ENCODE results near the gene CDKN2B.
"Not testable (repeated sequence)": the region's sequence is repeated elsewhere in the genome, so short reads cannot be mapped to it uniquely, and the experiment has no call there.

Gene CDKN2B

DNA sequence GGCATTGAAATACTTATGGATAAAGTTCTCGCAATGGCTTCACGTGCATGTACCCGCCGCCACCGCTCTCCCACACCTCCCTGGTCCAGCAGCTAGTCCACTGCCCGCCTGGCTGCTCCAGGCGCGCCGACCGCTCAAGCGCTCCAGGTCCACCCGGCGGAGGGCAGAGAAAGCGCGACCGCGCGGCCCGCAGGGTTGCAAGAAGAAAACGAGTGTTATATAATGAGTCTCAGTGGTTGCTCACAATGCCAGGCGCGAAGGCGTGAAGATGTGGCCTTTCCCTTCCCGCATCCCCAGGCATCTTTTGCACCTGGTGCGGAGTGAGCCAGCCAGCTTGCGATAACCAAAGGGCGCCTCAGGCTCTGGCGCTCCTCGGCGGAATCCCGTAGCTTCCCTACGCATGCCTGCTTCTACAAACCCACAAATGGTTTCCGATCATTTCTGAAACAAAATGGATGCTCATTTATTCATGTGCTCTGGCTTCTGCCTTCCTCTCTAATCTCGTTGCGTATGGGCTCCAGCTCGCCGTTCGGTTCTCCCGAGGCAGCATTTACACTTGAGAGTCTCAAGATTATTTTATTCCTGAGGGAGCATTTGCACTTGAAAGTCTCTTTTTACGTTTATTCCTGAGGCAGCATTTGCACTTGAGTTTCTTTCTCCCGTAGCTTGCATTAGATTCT, 40.6 kb downstream of the CDKN2B start:
- no peak for DNase-seq

GRCh38 chr9:21967702-21968101, 41.4 kb downstream of the CDKN2B start:
- no peak for DNase-seq

DNA sequence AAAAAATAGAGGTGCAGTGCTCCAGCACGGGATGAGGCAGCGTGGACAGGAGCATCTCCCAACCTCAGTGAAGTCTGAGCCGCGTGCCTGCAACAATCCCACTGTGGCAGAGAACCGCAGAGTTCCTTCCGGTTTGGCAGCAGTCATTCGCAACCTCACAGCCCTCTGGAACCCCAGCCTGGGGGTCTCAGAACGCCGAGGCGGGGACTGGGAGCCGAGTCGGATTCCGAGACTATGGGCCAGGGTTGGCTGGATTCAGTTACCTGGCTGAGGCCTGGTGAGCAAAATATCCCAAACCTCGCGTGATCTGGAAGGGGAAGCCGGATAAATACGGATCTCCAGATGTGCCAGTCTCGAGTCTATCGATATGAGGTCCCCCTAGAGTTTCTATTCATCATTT, 41.9 kb downstream of the CDKN2B start:
- DNase-seq = no peak

- no peak for DNase-seq
Measured at GRCh38 chr9:21966140-21966851, 42.8 kb downstream of the CDKN2B start.

GRCh38 chr9:21965401-21965951, 43.6 kb downstream of the CDKN2B start:
- DNase-seq = peak; percentile 66

DNA sequence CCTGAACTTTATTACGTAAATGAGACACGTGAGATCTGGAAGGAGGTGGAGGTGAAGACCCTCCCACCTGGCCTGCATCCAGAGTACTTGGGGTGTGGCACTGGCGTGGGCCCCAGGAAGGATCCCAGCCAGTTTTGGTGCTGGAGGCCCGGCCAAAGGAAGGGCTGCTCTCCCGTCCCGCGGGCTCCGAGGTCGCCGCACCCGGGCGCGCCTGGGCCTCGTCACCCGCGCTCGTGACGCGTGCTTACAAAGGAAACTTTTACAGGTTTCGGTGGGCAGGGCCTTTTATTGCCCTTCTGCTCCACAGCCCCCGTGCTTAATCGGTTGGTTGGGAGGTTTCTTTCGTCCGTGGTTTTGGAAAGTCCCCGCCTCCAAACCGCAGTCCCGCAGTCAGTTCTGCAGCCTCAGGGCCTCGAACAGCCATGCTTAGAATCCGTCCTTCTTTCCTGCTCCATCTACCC, 44.1 kb downstream of the CDKN2B start:
- DNase-seq = peak; percentile 70

- DNase-seq = no peak
Measured at GRCh38 chr9:21961569-21961968, 47.5 kb downstream of the CDKN2B start.

DNA sequence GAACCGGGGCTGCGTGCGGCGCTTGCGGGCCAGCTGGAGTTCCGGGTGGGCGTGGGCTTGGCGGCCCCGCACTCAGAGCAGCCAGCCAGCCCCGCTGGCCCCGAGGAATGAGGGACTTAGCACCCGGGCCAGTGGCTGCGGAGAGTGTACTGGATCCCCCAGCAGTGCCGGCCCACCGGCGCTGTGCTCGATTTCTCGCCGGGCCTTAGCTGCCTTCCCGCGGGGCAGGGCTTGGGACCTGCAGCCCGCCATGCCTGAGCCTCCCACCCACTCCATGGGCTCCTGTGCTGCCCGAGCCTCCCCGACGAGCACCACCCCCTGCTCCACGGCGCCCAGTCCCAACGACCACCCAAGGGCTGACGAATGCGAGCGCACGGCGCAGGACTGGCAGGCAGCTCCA, 49.8 kb downstream of the CDKN2B start:
- not testable (repeated sequence) for DNase-seq

- no peak for DNase-seq
Measured at GRCh38 chr9:21958833-21959232, 50.3 kb downstream of the CDKN2B start.

All from stimulated activated CD8-positive, alpha-beta memory T cell treated with anti-CD3 and anti-CD28 coated beads, Interleukin-4, amount 100 ng/mL, for 48 hours (primary cell).